SK-N-SH (cell line): ENCODE results near the gene DLG2. TPM values are rescaled to one million over a fixed set of nuclear protein-coding genes. Genes with fewer than 3 reads are reported as not detected.
A peak's percentile ranks its signal among the peaks of the same experiment; 100 is the strongest.

Source experiments
- CTCF ChIA-PET: fragments of 300-600, 350-600 bp; formaldehyde crosslinking; extraction: SDS; loops from one replicate; lab custom pipeline; 2021; lab: Yijun Ruan, JAX
- POLR2A ChIA-PET: fragments of 350-600 bp; sonication (Branson Sonifier 250); formaldehyde crosslinking; extraction: SDS; loops from one replicate; lab custom pipeline; 2020; ENCODE audit warnings: antibody characterized with exemption, inconsistent platforms; lab: Yijun Ruan, JAX
- DNase-seq: peaks from one replicate; pipeline ENCODE4 v3.0.0; 2012
- H2AFZ ChIP-seq: fragments of 200-600 bp; sonication (generic); 2 replicates; pipeline ENCODE4 v1.8.1; 2016; ENCODE audit warnings: antibody characterized with exemption, mild to moderate bottlenecking, low read depth
- H3F3A ChIP-seq: fragments of 200-600 bp; sonication (generic); replicated peaks from 2 replicates; pipeline ENCODE3; 2016; ENCODE audit warnings: antibody characterized with exemption, mild to moderate bottlenecking; ENCODE audit not compliant: insufficient read depth
- H3K27ac ChIP-seq, 2 experiments: fragments of 200-500 bp in 1 of 2; fragments of 200-600 bp in 1 of 2; sonication (Bioruptor generic) in 1 of 2; sonication (generic), shearing (Covaris generic) in 1 of 2; 2 replicates each; pipeline versions ENCODE4 v1.5.1 to v1.6.1; 2014 to 2016; ENCODE audit warnings: low read depth in 2 of 2, inconsistent platforms in 1 of 2, low read length in 1 of 2, mild to moderate bottlenecking in 1 of 2, mixed read lengths in 1 of 2
- H3K27me3 ChIP-seq: fragments of 200-600 bp; sonication (generic), shearing (Covaris generic); 2 replicates; pipeline ENCODE4 v1.6.1; 2016; ENCODE audit warnings: mixed run types; ENCODE audit not compliant: insufficient read depth
- H3K36me3 ChIP-seq, 2 experiments: fragments of 200-500 bp in 1 of 2; fragments of 200-600 bp in 1 of 2; sonication (Bioruptor generic) in 1 of 2; sonication (generic) in 1 of 2; replicated peaks in 1 of 2; 2 replicates each; pipeline versions ENCODE3 to v1.5.1; 2014 to 2016; ENCODE audit warnings: low read length in 1 of 2, mild to moderate bottlenecking in 1 of 2; ENCODE audit not compliant: insufficient read depth in 2 of 2, control insufficient read depth in 1 of 2
- H3K4me1 ChIP-seq, 2 experiments: fragments of 200-500 bp in 1 of 2; fragments of 200-600 bp in 1 of 2; sonication (Bioruptor generic) in 1 of 2; sonication (generic), shearing (Covaris generic) in 1 of 2; 2 replicates each; pipeline versions ENCODE4 v1.5.1 to v1.6.1; 2014 to 2016; ENCODE audit warnings: low read depth in 1 of 2, low read length in 1 of 2, mixed run types in 1 of 2; ENCODE audit not compliant: insufficient read depth in 2 of 2, control insufficient read depth in 1 of 2
- H3K4me2 ChIP-seq: fragments of 200-600 bp; sonication (generic), shearing (Covaris generic); 2 replicates; pipeline ENCODE4 v1.6.1; 2017; ENCODE audit warnings: mixed run types
- H3K4me3 ChIP-seq, 2 experiments: fragments of 200-500 bp in 1 of 2; fragments of 200-600 bp in 1 of 2; sonication (Bioruptor generic) in 1 of 2; sonication (generic), shearing (Covaris generic) in 1 of 2; 2 replicates each; pipeline versions ENCODE4 v1.5.1 to v1.8.1; 2014 to 2016; ENCODE audit warnings: low read depth in 2 of 2, inconsistent platforms in 1 of 2, low read length in 1 of 2, mild to moderate bottlenecking in 1 of 2, mixed read lengths in 1 of 2, moderate library complexity in 1 of 2
- H3K79me2 ChIP-seq: fragments of 200-600 bp; sonication (generic); 2 replicates; pipeline ENCODE4 v1.8.1; 2017; ENCODE audit warnings: mild to moderate bottlenecking; ENCODE audit not compliant: insufficient read depth
- H3K9ac ChIP-seq: fragments of 200-600 bp; sonication (generic); 2 replicates; pipeline ENCODE4 v1.6.1; 2017; ENCODE audit warnings: mixed run types
- H3K9me2 ChIP-seq: fragments of 200-600 bp; sonication (generic); 2 replicates; pipeline ENCODE4 v1.6.1; 2017; ENCODE audit warnings: mixed run types
- H3K9me3 ChIP-seq: fragments of 200-600 bp; sonication (generic); 2 replicates; pipeline ENCODE4 v1.6.1; 2017; ENCODE audit warnings: mixed run types, mild to moderate bottlenecking, moderate library complexity
- H4K20me1 ChIP-seq: fragments of 200-600 bp; sonication (generic); 2 replicates; pipeline ENCODE4 v1.6.1; 2017; ENCODE audit warnings: mild to moderate bottlenecking, mixed run types; ENCODE audit not compliant: insufficient read depth
- CHD2 ChIP-seq: fragments of 150-350 bp; IDR thresholded peaks from 2 replicates; pipeline ENCODE4 v1.6.1; 2018; ENCODE audit warnings: low read length; ENCODE audit not compliant: partially characterized antibody
- CTCF ChIP-seq: fragments of 200-600 bp; sonication (generic); IDR thresholded peaks from 2 replicates; pipeline ENCODE4 v1.6.1; 2017; ENCODE audit warnings: antibody characterized with exemption, mild to moderate bottlenecking, moderate library complexity
- EP300 ChIP-seq, 2 experiments: IDR thresholded peaks; 2 replicates each; pipeline versions ENCODE4 v1.4.0 to v1.6.1; 2012; ENCODE audit warnings: borderline replicate concordance in 1 of 2, low read depth in 1 of 2, low read length in 1 of 2
- EZH2phosphoT487 ChIP-seq: fragments of 200-600 bp; sonication (generic); IDR thresholded peaks from 2 replicates; pipeline ENCODE4 v1.6.1; 2017; ENCODE audit warnings: low read depth, mixed run types, mild to moderate bottlenecking, antibody characterized with exemption, moderate library complexity, borderline replicate concordance
- FOXJ3 ChIP-seq: sonication (generic); formaldehyde crosslinking; IDR thresholded peaks from 2 replicates; pipeline ENCODE4 v1.5.1; 2020; ENCODE audit warnings: mild to moderate bottlenecking, missing genetic modification reagents
- FOXM1 ChIP-seq: IDR thresholded peaks from 2 replicates; pipeline ENCODE4 v1.4.0; 2012; ENCODE audit warnings: low read depth, mild to moderate bottlenecking
- GATA2 ChIP-seq: sonication (generic); formaldehyde crosslinking; IDR thresholded peaks from 2 replicates; pipeline ENCODE4 v1.5.0; 2020; ENCODE audit warnings: mild to moderate bottlenecking, missing genetic modification reagents
- JUND ChIP-seq: IDR thresholded peaks from 2 replicates; pipeline ENCODE4 v1.4.0; 2012
- MEF2A ChIP-seq: IDR thresholded peaks from 2 replicates; pipeline ENCODE4 v1.4.0; 2012; ENCODE audit warnings: low read depth, borderline replicate concordance
- MXI1 ChIP-seq: IDR thresholded peaks from 2 replicates; pipeline ENCODE4 v1.6.1; 2012; ENCODE audit warnings: mild to moderate bottlenecking, low read depth, low read length, improper control_type of control experiment
- NFIC ChIP-seq: IDR thresholded peaks from 2 replicates; pipeline ENCODE4 v1.4.0; 2012; ENCODE audit warnings: borderline replicate concordance
- RAD21 ChIP-seq: IDR thresholded peaks from 2 replicates; pipeline ENCODE4 v1.6.1; 2012; ENCODE audit warnings: mild to moderate bottlenecking, low read length
- RCOR1 ChIP-seq: fragments of 150-350 bp; IDR thresholded peaks from 2 replicates; pipeline ENCODE4 v1.6.1; 2017; ENCODE audit warnings: antibody characterized with exemption, low read length
- RFX5 ChIP-seq: IDR thresholded peaks from 2 replicates; pipeline ENCODE4 v1.6.1; 2012; ENCODE audit warnings: mild to moderate bottlenecking, improper control_type of control experiment, low read length
- RXRA ChIP-seq: IDR thresholded peaks from 2 replicates; pipeline ENCODE4 v1.4.0; 2012; ENCODE audit warnings: low read depth, mild to moderate bottlenecking, borderline replicate concordance
- SIN3A ChIP-seq: IDR thresholded peaks from 2 replicates; pipeline ENCODE4 v1.6.1; 2012; ENCODE audit warnings: low read depth, mild to moderate bottlenecking, low read length, moderate library complexity, borderline replicate concordance
- TAF1 ChIP-seq: IDR thresholded peaks from 2 replicates; pipeline ENCODE4 v1.6.1; 2012; ENCODE audit warnings: low read depth, mild to moderate bottlenecking, low read length, moderate library complexity, borderline replicate concordance
- TEAD4 ChIP-seq: IDR thresholded peaks from 2 replicates; pipeline ENCODE4 v1.4.0; 2012; ENCODE audit warnings: mild to moderate bottlenecking, borderline replicate concordance; ENCODE audit not compliant: insufficient read depth
- USF1 ChIP-seq: IDR thresholded peaks from 2 replicates; pipeline ENCODE4 v1.4.0; 2012; ENCODE audit warnings: low read depth, borderline replicate concordance
- ZBTB33 ChIP-seq: IDR thresholded peaks from 2 replicates; pipeline ENCODE4 v1.4.0; 2012; ENCODE audit warnings: low read depth, borderline replicate concordance
- WGBS: methylation state at CpG from one replicate; pipeline ENCODE4 v1.1.6; 2017; ENCODE audit warnings: low lambda C conversion rate; 5-methylcytosine and 5-hydroxymethylcytosine counted together
- polyA plus RNA-seq, 3 experiments: library from polyadenylated mRNA; depleted of rRNA; stranded (reverse); fragments of >200 nt; gene quantifications; 2 replicates each; pipeline ENCODE4 v1.2.3, GENCODE V29; 2012

The DLG2 gene
- polyA plus RNA-seq, 1 of the 3 experiments (the other 2 are of a cell fraction): 0.21 TPM

GRCh38 chr11:83608571-83608970 is 2018.6 kb downstream of the DLG2 start:
- peak; percentile 48 for TF ChIP-seq CHD2
- no peak for TF ChIP-seq CTCF
- no peak for TF ChIP-seq FOXJ3
- TF ChIP-seq GATA2: peak; percentile 93
- TF ChIP-seq EP300 (IDR thresholded peaks at IDR 0.05; ENCODE audit: borderline replicate concordance in 1 of 2, low read depth in 1 of 2, low read length in 1 of 2): peak in 1 of 2 experiments; percentile 79; a peak in 2 of 4 replicates
- TF ChIP-seq RAD21: peak; percentile 9
- peak; percentile 54; the same call in 1 of the 2 replicates for TF ChIP-seq RCOR1
- TF ChIP-seq SIN3A: no peak
- TF ChIP-seq EZH2phosphoT487: no peak
- H3K4me2 ChIP-seq: no peak overlapping the region
- POLR2A ChIA-PET: no interaction called here
- peak; percentile 17 for DNase-seq
- no peaks in the 10 kb centered on the region for H3K9me3 ChIP-seq
- no peaks in the 10 kb centered on the region for H4K20me1 ChIP-seq
- no peaks in the 10 kb centered on the region for H3K79me2 ChIP-seq
- 37% methylated on average over 1 of the region's 1 CpG for WGBS
- H3K9me2 ChIP-seq: no peaks in the 10 kb centered on the region
- no peak overlapping the region for H3K4me3 ChIP-seq
- CTCF ChIA-PET: no interaction called here
- no peak overlapping the region for H2AFZ ChIP-seq
- no peak overlapping the region for H3K9ac ChIP-seq
- no peaks in the 10 kb centered on the region for H3K27me3 ChIP-seq
- peak overlapping the region in 1 of 2 experiments; percentile 73; a peak in 2 of 4 replicates for H3K27ac ChIP-seq
- no peaks in the 10 kb centered on the region for H3F3A ChIP-seq
- no peaks in the 10 kb centered on the region for H3K36me3 ChIP-seq
- peaks cover 11 to 16% of the 10 kb centered on the region in 2 experiments; a peak in 3 of 4 replicates for H3K4me1 ChIP-seq

- H3K9me3 ChIP-seq: no peaks in the 10 kb centered on the region
- H3K4me1 ChIP-seq: peaks cover 0 to 3% of the 10 kb centered on the region in 2 experiments; a peak in 1 of 4 replicates
- H3K4me3 ChIP-seq: no peak overlapping the region
- CTCF ChIA-PET: no interaction called here
- H3K9me2 ChIP-seq: no peaks in the 10 kb centered on the region
- no peaks in the 10 kb centered on the region for H4K20me1 ChIP-seq
- H2AFZ ChIP-seq: no peak overlapping the region
- H3K9ac ChIP-seq: no peak overlapping the region
- H3F3A ChIP-seq: no peaks in the 10 kb centered on the region
- DNase-seq: no peak
- WGBS: 72% methylated on average over 5 of the region's 5 CpGs
- POLR2A ChIA-PET: no interaction called here
- H3K36me3 ChIP-seq: no peaks in the 10 kb centered on the region
- no peak overlapping the region for H3K4me2 ChIP-seq
- H3K27me3 ChIP-seq: no peaks in the 10 kb centered on the region
- no peak overlapping the region for H3K27ac ChIP-seq
- H3K79me2 ChIP-seq: no peaks in the 10 kb centered on the region
- no peak for TF ChIP-seq TAF1
- TF ChIP-seq TEAD4: no peak
- TF ChIP-seq NFIC: no peak
- TF ChIP-seq MXI1: no peak
- TF ChIP-seq GATA2: no peak
- no peak for TF ChIP-seq RXRA
- TF ChIP-seq CHD2: no peak
- no peak for TF ChIP-seq JUND
- TF ChIP-seq RFX5: no peak
- no peak for TF ChIP-seq ZBTB33
- no peak for TF ChIP-seq MEF2A
- TF ChIP-seq CTCF: no peak
- TF ChIP-seq FOXM1: no peak
- TF ChIP-seq RCOR1: no peak
- no peak for TF ChIP-seq USF1
Observed at GRCh38 chr11:83601914-83602527, 2025.1 kb downstream of the DLG2 start.
